ENCODE data around the gene PDE4C. TPM values are rescaled to one million over a fixed set of nuclear protein-coding genes. Genes with fewer than 3 reads are reported as not detected.

Gene PDE4C
- total and polyA plus RNA-seq, 9 of the 15 experiments (the other 6 are each of a cell fraction or from before 2014, with no cell fraction given): 0.04 to 0.91 (median 0.20) TPM; not detected in 1

DNA sequence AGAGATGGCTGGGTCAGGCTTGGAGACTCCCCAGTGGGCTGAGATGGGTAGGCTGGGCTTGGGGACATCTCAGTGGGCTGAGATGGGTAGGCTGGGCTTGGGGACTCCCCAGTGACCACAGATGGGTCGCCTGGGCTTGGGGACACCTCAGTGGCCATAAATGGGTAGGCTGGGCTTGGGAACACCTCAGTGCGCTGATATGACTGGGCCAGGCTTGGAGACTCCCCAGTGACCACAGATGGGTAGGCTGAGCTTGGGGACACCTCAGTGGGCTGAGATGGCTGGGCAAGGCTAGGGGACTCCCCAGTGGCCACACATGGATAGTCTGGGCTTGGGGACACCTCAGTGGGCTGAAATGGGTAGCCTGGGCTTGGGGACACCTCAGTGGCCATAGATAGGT lies 35.2 kb upstream of the PDE4C start (continued):
- TF ChIP-seq ZNF644 (tag; IDR thresholded peaks at IDR 0.05; ENCODE audit: low read depth) (no peak), ZBTB17 (CRISPR knock-in tag; IDR thresholded peaks at IDR 0.05) (no peak), GTF2A2 (tag; IDR thresholded peaks at IDR 0.05) (no peak)

DNA sequence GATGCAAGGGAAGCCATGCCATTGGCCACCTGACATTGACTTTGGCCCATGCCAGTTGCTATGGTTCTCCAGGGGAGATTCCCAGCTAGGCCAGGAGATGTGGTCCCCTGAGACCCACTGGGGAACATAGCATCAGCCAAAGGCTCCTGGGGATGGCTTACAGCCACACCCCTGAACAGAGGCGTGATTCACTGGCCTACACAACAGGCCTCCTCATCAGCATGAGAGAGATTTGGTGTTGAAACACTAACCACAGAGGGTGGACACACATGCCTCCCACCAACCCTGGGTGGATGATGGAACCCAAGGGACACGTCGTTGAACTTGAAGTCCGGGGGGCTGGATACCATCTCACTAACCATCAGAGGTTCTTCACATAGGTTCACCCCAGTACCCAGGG lies 33.7 kb upstream of the PDE4C start:
- intact Hi-C loops (cut with micrococcal nuclease): no loop called here
- ATAC-seq (no peak), FAIRE-seq (no peak), DNase-seq (ENCODE audit: extremely low read depth in 1 of 4, low spot score in 3 of 4) (no peak)
- no peak overlapping the region for H3K9ac ChIP-seq (ENCODE audit: insufficient read depth in 1 of 2, low read depth in 2 of 2, low read length in 2 of 2)
- H3K27ac ChIP-seq (ENCODE audit: extremely low read depth, low read depth, low read length): no peak overlapping the region
- no peaks in the 10 kb centered on the region for H3K9me1 ChIP-seq (ENCODE audit: control insufficient read depth, insufficient read depth, low read length)
- CTCF ChIA-PET (ENCODE audit: low intra/inter-chr PET ratio): no interaction called here
- no peaks in the 10 kb centered on the region for H3K79me2 ChIP-seq (ENCODE audit: control insufficient read depth, insufficient read depth, low read length)
- no peak overlapping the region for H2AFZ ChIP-seq (ENCODE audit: low read depth, low read length)
- no peaks in the 10 kb centered on the region for H3K36me3 ChIP-seq (ENCODE audit: control insufficient read depth, insufficient read depth, low read length)
- BruUV-seq (replicated peaks): no TSS peak
- no peaks in the 10 kb centered on the region for H3K9me3 ChIP-seq (replicated peaks; ENCODE audit: control insufficient read depth, insufficient read depth, low read depth, low read length)
- H4K20me1 ChIP-seq (replicated peaks; ENCODE audit: control insufficient read depth, insufficient read depth, low read length): no peaks in the 10 kb centered on the region
- H3K4me1 ChIP-seq (replicated peaks in 1 of 2; ENCODE audit: control insufficient read depth in 2 of 2, insufficient read depth in 2 of 2, low read length in 2 of 2): peaks cover 8 to 38% of the 10 kb centered on the region in 2 experiments
- peaks cover 5 to 22% of the 10 kb centered on the region in 2 experiments; a peak in 3 of 5 replicates for H3K27me3 ChIP-seq (ENCODE audit: control insufficient read depth in 2 of 2, insufficient read depth in 2 of 2, low read length in 2 of 2)
- POLR2A ChIA-PET: interaction anchor here (0.5 to 3.4 kb wide), 4 partner anchors 19 to 562 kb away, joined by 3 to 22 read pairs (median 4); no protein-coding TSS in a partner anchor
- in situ Hi-C loops (cut with MboI): loop anchor here (5.0 kb wide), 1 partner anchor 158 kb away; no protein-coding TSS in a partner anchor
- H3K4me3 ChIP-seq: no peak overlapping the region
- WGBS (ENCODE audit: insufficient coverage, low coverage, missing lambda C conversion rate): 2% methylated on average over 4 of the region's 4 CpGs
- no peak overlapping the region for H3K4me2 ChIP-seq (ENCODE audit: insufficient read depth, low read length)
- no peak for TF ChIP-seq ZNF830 (CRISPR knock-in tag; IDR thresholded peaks at IDR 0.05)
- TF ChIP-seq, protein P1, sequence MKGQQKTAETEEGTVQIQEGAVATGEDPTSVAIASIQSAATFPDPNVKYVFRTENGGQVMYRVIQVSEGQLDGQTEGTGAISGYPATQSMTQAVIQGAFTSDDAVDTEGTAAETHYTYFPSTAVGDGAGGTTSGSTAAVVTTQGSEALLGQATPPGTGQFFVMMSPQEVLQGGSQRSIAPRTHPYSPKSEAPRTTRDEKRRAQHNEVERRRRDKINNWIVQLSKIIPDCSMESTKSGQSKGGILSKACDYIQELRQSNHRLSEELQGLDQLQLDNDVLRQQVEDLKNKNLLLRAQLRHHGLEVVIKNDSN (CRISPR knock-in tag; IDR thresholded peaks at IDR 0.05): no peak
- TF ChIP-seq, protein P2, sequence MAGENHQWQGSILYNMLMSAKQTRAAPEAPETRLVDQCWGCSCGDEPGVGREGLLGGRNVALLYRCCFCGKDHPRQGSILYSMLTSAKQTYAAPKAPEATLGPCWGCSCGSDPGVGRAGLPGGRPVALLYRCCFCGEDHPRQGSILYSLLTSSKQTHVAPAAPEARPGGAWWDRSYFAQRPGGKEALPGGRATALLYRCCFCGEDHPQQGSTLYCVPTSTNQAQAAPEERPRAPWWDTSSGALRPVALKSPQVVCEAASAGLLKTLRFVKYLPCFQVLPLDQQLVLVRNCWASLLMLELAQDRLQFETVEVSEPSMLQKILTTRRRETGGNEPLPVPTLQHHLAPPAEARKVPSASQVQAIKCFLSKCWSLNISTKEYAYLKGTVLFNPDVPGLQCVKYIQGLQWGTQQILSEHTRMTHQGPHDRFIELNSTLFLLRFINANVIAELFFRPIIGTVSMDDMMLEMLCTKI (IDR thresholded peaks at IDR 0.05; ENCODE audit: partially characterized antibody): no peak
- TF ChIP-seq KDM1A (IDR thresholded peaks at IDR 0.05): no peak
- TF ChIP-seq, protein P3, sequence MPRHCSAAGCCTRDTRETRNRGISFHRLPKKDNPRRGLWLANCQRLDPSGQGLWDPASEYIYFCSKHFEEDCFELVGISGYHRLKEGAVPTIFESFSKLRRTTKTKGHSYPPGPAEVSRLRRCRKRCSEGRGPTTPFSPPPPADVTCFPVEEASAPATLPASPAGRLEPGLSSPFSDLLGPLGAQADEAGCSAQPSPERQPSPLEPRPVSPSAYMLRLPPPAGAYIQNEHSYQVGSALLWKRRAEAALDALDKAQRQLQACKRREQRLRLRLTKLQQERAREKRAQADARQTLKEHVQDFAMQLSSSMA (CRISPR knock-in tag; IDR thresholded peaks at IDR 0.05): no peak
- TF ChIP-seq POLR3A (IDR thresholded peaks at IDR 0.05; ENCODE audit: borderline replicate concordance, extremely low read depth, insufficient read depth, insufficient read length): no peak
- TF ChIP-seq MCM2 (IDR thresholded peaks at IDR 0.05; ENCODE audit: low read depth): no peak
- TF ChIP-seq, protein P4, sequence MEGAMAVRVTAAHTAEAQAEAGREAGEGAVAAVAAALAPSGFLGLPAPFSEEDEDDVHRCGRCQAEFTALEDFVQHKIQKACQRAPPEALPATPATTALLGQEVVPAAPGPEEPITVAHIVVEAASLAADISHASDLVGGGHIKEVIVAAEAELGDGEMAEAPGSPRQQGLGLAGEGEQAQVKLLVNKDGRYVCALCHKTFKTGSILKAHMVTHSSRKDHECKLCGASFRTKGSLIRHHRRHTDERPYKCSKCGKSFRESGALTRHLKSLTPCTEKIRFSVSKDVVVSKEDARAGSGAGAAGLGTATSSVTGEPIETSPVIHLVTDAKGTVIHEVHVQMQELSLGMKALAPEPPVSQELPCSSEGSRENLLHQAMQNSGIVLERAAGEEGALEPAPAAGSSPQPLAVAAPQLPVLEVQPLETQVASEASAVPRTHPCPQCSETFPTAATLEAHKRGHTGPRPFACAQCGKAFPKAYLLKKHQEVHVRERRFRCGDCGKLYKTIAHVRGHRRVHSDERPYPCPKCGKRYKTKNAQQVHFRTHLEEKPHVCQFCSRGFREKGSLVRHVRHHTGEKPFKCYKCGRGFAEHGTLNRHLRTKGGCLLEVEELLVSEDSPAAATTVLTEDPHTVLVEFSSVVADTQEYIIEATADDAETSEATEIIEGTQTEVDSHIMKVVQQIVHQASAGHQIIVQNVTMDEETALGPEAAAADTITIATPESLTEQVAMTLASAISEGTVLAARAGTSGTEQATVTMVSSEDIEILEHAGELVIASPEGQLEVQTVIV (CRISPR knock-in tag; IDR thresholded peaks at IDR 0.05; ENCODE audit: borderline replicate concordance): no peak
- TF ChIP-seq NEUROD1 (IDR thresholded peaks at IDR 0.05; ENCODE audit: borderline replicate concordance, low read depth, low read length, partially characterized antibody): no peak
- TF ChIP-seq, protein P5, sequence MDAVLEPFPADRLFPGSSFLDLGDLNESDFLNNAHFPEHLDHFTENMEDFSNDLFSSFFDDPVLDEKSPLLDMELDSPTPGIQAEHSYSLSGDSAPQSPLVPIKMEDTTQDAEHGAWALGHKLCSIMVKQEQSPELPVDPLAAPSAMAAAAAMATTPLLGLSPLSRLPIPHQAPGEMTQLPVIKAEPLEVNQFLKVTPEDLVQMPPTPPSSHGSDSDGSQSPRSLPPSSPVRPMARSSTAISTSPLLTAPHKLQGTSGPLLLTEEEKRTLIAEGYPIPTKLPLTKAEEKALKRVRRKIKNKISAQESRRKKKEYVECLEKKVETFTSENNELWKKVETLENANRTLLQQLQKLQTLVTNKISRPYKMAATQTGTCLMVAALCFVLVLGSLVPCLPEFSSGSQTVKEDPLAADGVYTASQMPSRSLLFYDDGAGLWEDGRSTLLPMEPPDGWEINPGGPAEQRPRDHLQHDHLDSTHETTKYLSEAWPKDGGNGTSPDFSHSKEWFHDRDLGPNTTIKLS (IDR thresholded peaks at IDR 0.05; ENCODE audit: borderline replicate concordance, low read depth): no peak
- TF ChIP-seq GTF2F1 (IDR thresholded peaks at IDR 0.05; ENCODE audit: low read depth, low read length): no peak
- TF ChIP-seq ESRRA (IDR thresholded peaks at IDR 0.05; ENCODE audit: borderline replicate concordance, low read depth): no peak
